NCI-H460 (cell line): ENCODE results near the gene MCRS1. TPM values are rescaled to one million over a fixed set of nuclear protein-coding genes. Genes with fewer than 3 reads are reported as not detected.
"Not testable (repeated sequence)": the region's sequence is repeated elsewhere in the genome, so short reads cannot be mapped to it uniquely, and the experiment has no call there.

Experiments used
- DNase-seq: peaks from one replicate; pipeline ENCODE4 v3.0.0-alpha.2; 2016; ENCODE audit warnings: low read depth; ENCODE audit errors: extremely low read depth
- total RNA-seq: library from RNA; depleted of rRNA; stranded (reverse); fragments of >200 nt; shearing (Covaris generic); gene quantifications from 2 replicates; pipeline ENCODE4 v1.2.3, GENCODE V29; 2014

Gene MCRS1
- total RNA-seq, 1 experiment from 2014 or later = 57.6 TPM

DNA sequence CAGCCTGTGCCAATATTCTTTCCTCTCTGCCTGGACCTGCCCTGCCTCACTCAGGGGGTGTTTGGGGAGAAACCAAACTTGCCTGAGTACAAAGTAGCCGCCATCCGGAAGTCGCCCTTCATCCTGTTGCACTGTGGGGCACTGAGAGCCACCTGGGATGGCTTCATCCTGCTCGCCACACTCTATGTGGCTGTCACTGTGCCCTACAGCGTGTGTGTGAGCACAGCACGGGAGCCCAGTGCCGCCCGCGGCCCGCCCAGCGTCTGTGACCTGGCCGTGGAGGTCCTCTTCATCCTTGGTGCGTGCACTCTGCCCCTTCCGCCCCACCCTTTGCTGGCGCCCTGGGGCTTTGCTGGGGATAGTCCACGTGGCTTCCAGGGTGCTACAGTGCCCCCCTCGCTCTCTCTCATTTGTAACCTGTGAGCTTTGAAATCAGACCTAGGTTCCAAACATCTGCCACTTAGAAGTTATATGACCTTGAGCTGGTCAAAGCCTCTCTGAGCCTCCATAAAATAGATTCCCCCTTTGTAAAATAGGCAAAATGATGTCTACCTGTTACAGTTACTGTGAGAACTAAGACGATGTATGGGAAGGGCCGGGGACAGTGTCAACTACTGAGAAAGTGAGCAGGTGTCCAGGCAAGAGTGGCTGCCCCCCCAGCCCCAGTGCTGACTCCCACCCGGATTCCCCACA is 24.6 kb downstream of the MCRS1 start:
- no peak for DNase-seq

DNA sequence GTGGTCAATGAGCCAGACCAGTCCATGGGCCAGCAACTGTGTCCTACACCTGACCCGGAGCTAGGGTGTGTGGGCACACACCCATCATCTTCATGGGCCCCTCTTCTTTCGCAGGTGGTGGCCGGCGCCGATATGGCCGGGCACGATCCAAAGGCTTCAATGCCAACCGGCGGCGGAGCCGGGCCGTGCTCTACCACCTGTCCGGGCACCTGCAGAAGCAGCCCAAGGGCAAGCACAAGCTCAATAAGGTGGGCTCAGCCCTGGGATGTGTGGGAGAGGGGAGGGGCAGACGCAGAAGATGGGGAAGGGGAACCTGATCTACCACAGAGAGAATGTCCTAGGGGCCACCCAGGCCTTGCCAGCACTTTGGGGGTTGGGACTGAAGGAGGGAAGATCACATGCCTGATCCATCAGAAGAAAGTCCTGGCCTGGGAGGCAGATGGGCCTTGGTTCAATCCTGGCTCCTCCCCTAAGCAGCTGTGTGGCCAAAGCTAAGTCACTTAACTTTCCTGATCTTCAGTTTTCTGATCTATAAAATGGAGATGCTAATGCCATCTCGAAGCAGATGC is 25.3 kb downstream of the MCRS1 start:
- no peak for DNase-seq

DNA sequence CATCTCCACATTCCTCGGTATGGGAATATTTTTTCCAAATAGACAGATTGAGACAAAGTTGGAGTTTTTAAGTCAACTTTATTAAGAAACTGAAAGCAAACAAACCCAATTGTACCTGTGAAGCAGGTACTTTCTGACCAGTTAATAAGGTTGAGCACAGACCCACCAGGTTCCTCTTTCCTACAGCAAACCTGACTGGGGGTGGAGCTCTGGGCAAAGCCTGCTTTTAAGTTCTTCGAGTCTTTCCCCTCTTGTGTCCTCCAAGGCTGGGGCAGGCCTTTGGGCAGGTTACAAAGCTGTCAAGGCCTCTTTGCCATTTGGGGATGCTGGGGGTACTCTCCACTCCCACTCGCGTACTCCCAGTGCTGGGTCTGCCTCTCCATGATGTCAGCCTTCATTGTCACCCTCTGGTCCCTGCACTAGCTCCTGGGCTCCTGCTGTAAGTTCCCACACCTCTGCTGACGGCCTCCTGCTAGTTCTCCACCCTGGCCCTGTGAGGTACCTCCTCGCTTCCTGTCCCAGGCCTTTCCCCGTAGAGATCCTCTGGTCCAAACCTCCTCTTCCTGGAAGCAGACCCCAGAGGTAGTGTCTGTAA is 25.9 kb downstream of the MCRS1 start:
- DNase-seq = no peak

DNA sequence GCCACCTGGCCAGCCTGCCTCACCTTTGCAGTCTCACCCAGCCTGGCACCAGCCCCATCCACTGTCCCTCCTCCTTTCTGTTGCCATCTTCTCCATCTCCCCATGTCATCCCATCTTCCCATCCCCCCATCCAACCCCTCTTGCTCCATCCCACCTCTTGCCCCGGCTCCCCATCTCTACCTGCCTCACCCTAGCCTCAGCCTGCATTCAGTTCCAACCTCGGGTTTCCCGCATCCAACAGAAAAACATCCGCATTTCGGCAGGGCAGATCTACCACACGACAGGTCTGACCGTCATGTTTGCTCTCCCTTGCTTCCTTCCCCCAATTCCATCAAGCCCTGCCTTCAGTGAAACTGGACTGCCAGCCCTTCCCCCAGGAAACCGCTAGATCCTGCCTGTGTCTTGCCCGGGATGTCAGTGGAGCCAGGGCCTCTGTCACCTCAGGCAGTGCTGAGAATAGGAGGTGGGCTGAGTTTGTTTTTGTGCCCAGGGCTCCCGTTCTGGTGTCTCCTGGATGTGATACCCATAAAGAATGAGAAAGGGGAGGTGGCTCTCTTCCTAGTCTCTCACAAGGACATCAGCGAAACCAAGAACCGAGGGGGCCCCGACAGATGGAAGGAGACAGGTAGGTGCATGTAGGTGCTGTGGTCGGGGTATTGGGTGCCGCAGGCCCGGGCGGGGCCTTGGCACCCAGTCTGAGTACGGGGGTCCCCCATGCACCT is 26.6 kb downstream of the MCRS1 start:
- no peak for DNase-seq

DNA sequence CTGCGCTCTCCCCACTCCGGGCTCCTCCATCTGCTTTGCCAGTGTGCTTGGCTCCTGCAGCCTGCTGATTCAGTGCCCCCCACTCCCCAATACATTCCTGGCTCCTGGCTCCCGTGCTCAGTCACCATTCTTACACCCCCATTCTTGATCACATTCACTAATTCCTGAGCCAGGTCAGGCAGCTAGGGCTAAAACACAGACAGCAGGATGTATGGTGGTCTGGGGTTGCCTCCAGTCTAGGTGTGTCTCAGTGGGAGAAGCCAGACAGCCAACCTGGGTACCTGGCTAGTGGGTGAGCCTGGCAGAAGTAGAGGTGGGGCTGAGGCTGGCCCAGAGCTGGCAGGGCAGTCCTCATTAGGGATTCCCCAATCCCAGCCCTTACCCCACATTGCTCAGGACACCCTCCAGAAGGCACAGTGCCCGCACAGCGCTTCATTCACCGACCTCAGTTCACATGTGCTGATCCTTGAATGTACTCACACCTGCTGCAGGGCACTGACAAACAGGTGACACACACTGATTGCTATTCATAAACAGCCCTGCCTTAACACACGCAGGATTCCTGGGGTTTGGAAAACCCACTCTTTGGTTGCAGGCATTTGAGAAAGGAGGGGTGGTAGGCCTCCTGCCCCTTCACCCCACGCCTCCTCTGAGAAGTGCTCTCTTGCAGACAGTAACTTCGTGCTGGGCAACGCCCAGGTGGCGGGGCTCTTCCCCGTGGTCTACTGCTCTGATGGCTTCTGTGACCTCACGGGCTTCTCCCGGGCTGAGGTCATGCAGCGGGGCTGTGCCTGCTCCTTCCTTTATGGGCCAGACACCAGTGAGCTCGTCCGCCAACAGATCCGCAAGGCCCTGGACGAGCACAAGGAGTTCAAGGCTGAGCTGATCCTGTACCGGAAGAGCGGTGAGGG is 27.5 kb downstream of the MCRS1 start:
- DNase-seq = no peak

DNA sequence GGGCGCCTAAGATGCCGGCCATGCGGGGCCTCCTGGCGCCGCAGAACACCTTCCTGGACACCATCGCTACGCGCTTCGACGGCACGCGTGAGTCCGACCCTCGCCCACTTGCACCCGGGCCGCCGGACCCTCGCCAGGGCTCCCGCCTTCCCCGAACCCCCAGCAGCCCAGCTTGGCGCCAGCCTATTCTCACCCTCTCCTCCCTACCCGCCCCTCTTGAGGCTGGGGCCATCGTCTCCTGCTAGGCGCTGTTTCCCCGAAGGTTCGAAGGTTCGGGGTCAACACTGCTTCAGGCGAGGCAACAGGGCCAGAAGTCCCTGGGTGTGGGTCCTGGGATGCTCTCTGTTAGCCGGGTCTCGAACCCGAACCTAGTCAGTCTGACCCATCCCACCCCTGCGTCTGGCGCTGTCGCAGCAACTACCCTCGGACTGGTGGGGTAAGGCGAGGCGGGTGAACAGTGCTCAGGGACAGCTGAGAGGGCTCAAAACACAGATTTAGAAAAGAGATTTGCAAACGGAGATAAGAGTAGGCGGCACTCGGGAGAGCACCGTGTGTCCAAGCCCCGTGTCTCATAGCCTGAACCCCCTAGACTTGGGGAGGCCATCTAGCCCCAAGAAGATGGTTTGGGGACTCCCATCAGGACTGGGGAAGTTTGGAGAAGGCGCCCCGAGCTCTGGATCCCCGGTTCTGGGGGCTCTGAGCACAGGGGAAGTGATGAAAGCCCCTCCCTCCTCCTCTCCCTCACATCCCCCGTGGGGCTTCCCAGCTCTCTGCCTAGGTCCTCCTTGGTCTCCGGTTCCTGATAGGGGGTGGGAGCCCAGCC is 28.3 kb downstream of the MCRS1 start:
- no peak for DNase-seq

DNA sequence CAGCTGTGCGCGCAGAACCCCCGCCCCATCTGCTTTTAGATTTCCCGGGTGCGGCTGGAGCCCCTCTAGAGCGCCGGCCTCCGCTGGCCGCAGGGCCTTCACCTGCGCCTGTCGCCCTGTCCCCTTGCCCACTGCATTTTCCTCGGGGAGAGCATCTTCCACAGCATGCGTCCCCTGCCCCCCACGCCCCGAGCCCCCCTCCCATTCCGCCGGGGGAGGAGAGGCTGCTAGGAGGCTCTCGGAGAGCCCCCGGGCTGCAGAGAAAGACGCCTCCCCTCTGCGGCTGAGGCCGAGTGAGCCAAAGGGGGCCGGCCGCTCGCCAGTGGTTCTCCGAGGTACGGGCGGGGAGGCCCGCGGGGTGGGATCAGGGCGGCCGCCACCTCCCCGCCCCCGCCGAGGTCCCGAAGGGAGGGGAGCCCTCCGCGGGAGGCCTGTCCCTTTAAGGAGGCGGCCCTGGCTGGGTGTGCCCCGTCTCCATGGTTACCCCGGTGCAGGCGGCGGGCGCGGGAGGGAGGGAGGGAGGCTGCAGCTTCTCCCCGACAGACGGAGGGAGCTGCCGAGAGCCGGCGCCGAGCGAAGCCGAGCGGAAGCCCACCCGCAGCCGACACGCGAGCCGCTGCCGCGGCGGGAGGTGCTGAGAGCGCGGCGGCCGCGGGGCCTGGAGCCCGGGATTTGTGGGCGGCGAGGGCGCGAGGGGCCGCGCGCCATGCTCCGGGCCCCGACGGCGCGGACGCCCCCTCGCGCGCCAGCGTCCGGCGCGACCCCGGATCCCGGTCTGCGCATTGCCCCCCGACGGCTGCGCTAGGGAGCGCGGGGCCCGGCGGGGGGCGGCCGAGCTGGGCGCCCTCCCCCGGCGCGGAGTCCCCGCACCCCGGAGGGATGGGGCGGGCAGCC is 29.2 kb downstream of the MCRS1 start, which contains the start of gene KCNH3:
Gene KCNH3, plus strand, starts transcription at position 521 of the 894 bp plus-strand sequence. CDS start 387 bp downstream, outside the sequence.
- DNase-seq = peak; percentile 61

DNA sequence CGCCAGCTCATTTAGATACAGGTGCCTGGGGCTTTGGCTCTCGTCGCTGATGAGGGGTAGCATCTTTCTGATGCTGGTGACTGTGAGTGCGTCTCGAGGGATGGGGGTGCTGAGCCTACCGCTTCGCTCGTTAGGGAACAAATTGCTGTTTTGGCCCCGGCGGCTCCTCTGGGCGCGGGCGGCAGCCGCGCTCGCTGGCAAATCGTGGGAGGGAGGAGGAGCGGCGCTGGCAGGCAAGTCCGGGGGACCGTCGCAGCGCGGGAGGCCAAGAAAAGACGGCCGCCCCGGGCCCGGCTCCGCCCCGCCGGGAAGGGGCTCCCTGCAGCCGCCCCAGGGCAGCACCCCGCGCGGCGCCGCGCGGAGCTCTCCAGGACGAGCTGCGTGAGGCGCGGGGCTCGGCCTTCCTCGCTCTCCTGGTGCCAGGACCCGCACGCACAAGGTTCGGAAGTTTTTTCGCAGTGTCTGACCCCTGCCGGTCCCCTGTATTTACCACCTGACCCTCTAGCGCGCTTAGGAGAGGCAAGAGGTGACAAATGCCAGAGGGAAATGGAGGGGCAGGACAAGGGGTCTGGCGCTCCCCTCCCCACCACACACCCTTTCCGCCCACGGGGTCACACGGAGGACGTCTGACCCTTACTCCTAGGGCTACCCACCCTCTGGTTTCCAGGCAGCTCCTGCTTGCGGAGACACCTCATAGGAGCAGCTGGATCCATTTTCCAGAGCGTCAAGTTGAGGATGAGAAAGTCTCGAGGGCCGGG is 30.0 kb downstream of the MCRS1 start:
- DNase-seq = no peak

DNA sequence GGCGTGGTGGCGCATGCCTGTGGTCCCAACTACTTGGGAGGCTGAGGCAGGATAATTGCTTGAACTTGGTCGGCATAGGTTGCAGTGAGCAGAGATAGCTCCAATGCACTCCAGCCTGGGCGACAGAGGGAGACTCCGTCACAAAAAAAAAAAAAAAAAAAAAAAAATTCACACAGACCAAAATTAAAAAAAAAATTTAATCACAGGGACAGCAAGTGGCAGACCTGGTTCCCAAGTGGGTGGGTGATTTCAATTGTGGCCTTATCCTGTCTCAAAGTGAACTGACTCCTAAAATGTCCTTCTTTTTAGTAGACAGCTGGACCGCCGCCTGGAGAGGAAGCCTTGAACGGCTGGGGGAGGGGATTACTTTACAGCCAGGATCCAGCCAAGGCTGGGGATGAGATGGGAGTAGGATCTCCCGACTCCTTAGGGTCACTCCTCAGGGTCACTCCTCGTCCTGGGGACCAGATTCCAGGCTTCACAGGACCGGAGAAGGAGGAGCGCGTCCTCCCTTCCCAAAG is 30.7 kb downstream of the MCRS1 start:
- no peak for DNase-seq

DNA sequence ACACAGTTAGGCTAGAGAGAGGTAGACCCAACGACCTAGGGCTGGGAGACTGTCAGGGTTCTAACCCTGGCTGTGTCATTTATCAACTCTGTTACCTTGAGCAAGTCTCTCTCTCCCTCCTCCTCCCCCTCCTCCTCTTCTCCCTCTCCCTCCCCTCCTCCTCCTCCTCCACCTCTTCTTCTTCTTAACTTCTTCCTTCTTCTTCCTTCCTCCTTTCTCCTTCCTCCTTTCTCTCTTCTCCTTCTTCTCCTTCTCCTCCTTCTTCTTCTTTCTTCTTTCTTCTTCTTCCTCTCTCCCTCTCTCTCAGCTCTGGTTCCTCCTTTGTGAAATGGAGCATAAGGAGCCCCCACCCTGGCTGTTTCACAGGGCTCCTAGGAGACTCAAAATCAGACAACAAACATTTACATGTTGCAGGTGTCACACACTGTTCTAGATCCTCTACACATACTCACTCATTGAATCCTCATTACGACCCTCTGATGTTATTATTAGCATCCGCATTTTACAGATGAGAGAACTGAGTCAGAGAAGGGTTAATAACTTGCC is 31.3 kb downstream of the MCRS1 start:
- DNase-seq = no peak

DNA sequence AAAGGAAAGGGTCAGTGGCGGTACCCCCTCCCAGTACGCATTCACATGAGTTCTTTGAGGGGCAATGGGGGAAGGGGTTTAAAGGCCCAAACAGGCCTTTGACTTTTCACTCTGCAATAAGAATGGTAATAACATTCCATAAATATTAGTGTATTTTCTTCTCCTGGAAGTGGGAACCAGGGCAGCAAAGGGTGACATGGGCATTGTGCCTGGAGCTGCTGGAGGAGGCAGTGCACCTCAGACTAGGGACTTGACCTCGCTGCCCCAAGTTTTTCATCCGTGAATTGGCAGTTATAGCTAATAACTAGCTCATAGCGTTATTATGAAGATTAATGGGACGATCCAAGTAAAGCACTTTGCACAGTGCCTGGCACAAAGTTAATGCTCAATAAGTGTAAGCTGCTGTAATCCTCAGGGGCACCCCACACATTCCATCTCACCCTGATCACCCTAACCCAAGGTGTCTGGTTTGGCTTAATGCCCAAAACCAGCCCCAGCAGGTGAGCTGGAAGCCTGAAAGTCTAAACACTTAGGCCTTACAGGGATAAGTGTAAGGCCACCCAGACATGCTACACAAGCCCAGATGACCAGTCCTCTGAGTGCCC is 31.9 kb downstream of the MCRS1 start:
- DNase-seq = no peak

DNA sequence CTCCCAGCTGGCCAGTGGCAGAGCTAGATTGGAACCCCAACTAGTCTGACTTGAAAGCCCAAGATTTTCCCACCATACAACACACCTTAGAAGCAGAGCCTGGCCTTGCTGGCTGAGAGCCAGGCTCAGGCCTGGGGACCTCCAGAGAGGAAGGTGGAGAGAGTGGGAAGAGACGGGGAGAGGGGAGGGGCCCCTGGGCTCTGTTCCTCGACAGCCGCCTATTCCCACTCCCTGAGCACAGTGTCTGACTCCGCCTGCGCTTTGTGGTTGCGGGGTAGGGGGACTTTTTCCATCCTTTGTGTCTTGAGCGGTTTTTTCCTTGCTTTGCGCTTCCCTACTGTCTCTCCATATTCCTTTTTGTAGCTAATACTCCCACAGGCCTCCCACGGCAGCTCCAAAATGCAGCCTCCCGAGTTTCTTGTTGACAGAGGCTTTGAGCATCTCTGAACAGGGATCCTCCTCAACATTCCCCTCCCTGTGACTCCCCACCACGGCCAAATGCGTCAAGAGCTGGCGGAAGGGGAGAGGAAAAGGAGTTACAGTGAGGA is 33.1 kb downstream of the MCRS1 start:
- no peak for DNase-seq

DNA sequence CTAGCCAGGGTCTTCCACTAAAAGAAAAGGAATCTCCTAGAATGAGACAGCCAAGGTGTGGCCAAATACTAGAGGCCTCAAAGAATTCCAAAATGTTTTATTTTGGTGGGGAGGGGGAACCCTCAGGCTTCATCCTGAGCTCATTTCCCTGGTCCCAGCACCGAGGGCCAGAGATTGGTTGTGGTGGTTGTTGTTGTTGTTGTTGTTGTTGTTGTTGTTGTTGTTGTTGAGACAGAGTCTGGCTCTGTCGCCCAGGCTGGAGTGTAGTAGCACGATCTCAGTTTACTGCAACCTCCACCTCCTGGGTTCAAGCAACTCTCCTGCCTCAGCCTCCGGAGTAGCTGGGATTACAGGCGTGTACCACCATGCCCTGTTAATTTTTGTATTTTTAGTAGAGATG is 33.8 kb downstream of the MCRS1 start:
- DNase-seq = not testable (repeated sequence)

DNA sequence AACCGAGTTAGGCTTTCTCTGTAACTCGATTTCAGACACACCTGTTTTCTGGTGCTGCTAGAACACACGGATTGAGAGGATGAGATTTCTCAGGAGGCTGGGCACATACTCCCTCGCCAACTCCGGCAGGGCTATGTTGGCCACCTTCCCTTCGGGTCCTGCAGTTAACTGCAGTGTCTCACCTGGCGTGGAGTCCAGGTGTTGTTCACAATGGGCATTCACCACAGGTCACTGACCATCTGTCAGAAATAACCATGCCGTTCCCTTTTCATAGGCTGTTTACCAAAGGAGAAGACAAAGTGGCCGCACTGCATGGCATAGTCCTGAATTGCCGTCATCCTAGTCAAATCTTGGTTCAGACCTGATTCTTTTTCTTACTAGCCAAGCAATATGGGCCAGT is 34.6 kb downstream of the MCRS1 start:
- DNase-seq = no peak

DNA sequence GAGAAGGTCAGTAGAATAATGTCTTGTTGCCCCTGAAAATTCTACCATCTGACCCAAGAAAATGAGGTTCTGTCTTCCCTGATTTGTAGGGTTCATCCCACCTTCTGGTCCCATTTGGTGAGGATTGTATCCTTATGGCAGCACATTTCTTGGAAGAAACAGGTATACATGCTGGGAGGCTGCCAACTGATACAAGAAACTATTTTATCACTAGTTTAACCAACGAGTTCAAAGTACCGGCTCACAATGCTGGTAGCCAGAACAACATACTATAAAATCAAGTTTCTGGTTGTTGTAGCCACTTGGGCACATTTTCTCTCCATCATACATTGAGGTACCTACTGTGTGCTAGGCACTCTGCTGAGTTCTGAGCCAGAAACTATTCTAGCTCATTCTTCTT is 36.2 kb downstream of the MCRS1 start:
- no peak for DNase-seq

DNA sequence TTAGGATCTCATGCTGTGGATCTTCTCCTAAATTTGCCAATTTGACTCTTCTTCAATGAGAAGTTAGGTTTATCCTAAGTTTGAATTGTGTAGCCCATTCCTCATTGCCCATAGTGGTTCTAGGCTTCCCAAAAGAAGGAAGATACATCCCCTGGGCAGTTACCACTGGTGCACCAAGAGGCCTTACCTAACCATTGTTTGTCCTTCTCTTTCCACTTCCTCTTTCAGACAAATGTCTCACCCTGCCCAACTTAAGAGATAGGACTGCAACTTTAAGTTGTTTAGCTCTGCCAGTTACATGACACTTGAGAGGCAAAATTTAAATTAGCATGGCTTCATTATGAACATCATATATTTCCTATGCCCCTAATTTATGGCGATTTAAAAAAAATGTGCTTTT is 38.5 kb downstream of the MCRS1 start:
- DNase-seq = no peak
